ENCODE measurements around the gene PWP1.

DNA sequence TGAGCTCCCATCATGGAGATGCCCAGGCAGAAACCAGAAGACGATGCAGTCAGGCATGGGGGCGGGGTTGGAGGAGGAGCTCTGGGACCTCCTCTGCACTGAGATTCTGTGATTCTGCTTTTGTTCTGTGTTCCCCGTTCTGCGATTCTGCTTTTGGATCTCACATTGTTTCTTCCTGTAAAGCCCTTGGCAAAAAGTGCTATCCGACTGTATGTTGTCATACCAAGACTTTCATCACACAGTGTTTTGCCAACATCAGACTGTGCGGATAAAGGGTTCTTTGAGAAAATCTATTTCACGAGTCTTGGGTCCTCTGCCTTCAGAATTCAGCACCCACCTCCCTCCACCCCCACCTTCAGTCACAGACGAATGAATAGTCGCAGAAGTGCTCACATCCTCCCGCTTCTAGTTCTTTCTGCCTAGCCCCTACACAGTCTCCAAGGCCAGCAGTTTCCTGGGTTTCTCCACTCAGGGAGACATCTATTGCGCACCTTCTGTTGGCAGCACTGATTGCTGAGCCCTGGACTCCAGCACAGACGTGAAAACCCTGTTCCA lies 24.7 kb upstream of the PWP1 start:
- TF ChIP-seq EP300 (IDR thresholded peaks at IDR 0.05; ENCODE audit: low read length) = no peak
- TF ChIP-seq CEBPB (tag; IDR thresholded peaks at IDR 0.05) = no peak
